ENCODE results near the gene SCUBE3.

GRCh38 chr6:35247642-35248231 lies 34.0 kb downstream of the SCUBE3 start:
- no peak for TF ChIP-seq CTCF (IDR thresholded peaks at IDR 0.05)
- TF ChIP-seq POLR2A (IDR thresholded peaks at IDR 0.05), result no peak

All from body of pancreas (tissue), 4 donors.